ENCODE results near the gene C3orf33.
A peak's percentile ranks its signal among the peaks of the same experiment; 100 is the strongest.

Gene C3orf33

DNA sequence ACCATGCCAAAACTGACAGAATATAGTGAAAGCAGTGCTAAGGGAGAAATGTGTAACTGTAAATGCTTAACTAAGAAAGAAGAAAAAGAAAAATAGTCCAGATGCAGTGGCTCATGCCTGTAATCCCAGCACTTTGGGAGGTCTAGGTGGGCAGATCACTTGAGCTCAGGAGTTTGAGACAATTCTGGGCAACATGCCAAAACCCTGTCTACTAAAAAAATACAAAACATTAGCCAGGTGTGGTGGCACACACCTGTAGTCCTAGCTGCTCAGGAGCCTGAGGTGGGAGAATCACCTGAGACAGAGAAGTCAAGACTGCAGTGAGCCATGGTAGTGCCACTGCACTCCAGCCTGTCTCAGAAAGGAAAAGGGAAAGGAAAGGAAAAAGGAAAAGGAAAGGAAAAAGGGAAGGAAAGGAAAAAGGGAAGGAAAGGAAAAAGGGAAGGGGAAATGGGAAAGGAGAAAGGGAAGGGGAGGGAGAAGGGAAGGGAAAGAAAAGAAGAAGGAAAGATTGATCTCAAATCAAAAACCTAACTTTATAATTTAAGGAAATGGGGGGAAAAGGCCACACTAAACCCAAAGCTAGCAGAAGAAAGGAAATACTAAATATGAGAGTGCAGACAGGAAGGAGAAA, 20.3 kb downstream of the C3orf33 start:
- DNase-seq (ENCODE audit: low read depth in 2 of 2): no peak

- no peak for DNase-seq (ENCODE audit: low read depth in 2 of 2)
Observed at GRCh38 chr3:155782390-155782953, 23.6 kb downstream of the C3orf33 start.

DNA sequence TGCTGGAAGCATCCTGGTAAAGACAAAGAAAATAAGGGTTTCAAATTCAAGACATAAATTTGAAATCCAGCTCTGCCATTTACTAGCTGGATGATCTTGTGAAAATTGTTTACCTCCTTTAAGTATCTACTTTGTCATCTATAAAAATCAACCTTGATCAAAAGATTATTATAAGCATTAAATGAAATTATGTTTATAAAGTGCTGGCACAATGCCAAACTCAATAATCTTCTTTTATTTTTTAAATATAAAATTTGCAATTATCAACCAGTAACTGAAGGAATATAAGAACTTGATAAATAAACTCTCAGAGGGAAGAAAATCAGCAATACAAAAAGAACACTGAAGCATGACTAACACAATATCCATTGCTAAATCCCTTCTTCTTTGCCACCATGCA, 25.8 kb downstream of the C3orf33 start:
- DNase-seq (ENCODE audit: low read depth in 2 of 2): no peak

GRCh38 chr3:155778462-155778861, 27.6 kb downstream of the C3orf33 start:
- no peak for DNase-seq (ENCODE audit: low read depth in 2 of 2)

GRCh38 chr3:155772801-155773200, 33.3 kb downstream of the C3orf33 start:
- DNase-seq (ENCODE audit: low read depth in 2 of 2): no peak

- no peak for DNase-seq (ENCODE audit: low read depth in 2 of 2)
Observed at GRCh38 chr3:155771126-155771525, 35.0 kb downstream of the C3orf33 start.

DNA sequence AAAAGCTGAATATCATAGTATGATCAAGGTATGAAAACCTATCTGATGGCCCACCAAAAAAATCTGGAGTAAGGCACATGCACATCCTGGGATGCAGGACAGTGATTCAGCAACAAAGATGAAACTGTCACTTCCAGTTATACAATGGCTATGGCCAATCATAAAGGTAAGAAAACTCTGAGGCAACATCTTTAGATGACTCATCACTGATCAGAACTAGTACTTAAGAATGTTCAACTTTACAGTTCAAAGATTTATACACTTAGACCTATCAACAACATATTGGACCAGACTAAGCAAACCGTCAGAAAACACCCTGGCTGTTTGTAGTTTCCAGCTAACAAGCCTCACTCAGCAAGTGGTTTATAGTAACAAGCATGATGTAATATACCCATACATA, 39.9 kb downstream of the C3orf33 start:
- DNase-seq (ENCODE audit: low read depth in 2 of 2): no peak

GRCh38 chr3:155763870-155764463, 42.1 kb downstream of the C3orf33 start:
- DNase-seq (ENCODE audit: low read depth in 2 of 2): no peak

- no peak for DNase-seq (ENCODE audit: low read depth in 2 of 2)
Observed at GRCh38 chr3:155760653-155761052, 45.4 kb downstream of the C3orf33 start.

DNA sequence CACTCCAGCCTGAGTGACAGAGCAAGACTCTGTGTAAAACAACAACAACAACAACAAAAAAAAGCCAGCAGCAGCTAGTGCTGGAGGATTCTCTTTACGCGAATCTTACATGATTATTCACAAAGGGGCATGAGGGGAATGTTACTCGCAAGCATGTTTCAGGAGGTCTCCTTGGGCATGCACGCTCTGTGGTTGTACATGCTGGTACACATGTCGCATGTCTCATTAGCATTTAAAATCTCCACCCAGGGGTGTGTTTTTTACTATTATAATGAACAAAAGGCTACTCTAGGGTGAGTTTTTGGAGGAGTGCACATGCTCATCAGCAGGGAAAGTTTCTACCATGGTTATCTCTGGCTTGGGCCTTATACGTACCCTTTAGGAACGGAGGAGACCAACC, 48.5 kb downstream of the C3orf33 start:
- no peak for DNase-seq (ENCODE audit: low read depth in 2 of 2)

DNA sequence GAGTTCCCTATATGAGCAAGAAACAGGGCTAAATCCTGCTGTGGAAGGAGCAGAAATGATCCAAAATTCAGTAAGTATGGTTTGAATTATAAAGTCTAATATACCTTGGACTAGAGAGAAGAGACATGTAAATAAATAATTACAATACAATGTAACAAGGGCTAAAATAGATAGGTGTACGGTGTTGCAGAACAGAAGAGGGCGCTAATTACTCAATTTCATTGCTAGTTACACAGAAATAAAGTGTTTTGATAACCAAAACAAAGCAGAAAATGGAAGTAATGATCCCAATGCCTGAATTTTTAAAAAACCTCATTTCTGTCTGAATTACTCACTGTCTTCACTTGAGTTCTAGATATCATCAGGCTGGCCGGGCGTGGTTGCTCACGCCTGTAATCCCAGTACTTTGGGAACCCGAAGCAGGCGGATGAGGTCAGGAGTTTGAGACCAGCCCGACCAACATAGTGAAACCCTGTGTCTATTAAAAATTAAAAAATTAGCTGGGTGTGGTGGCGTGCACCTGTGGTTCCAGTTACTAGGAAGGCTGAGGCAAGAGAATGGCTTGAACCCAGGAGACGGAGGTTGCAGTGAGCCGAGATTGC, 52.9 kb downstream of the C3orf33 start:
- DNase-seq (ENCODE audit: low read depth in 2 of 2): no peak

DNA sequence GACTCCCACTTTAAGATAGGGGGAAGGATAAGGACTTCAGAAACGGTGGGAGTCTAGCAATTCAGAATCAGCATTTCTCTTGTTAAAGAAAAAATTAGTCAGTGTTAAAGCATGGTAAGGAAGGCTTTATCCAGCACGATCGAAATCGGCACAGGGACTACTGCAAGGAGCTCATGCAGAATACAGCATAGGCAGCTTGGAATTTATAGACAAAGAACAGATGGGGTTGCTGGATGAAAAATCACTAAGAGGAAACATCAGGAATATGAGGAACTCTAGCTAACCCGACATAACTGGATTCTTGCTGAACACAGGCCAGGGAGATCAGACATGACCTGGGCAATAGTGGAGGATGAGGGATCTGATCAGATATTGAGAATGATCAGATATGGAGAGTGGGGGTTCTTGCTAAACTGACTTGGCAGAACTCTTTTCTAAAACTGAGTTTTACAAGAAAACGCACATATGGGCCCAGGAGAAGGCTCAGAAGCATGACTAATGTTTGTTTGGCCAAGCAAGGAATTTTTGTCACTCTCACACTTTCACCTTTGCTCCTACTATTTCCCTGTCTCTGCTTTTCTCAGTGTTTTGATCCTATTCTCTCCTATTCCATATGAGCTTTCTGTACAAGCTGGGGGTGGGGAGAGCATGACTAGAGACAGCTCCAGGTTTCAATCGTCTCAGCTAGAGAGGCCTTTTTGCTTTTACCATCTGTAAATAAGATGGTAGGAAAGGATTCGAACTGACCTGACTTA, 57.3 kb downstream of the C3orf33 start:
- no peak for DNase-seq (ENCODE audit: low read depth in 2 of 2)

DNA sequence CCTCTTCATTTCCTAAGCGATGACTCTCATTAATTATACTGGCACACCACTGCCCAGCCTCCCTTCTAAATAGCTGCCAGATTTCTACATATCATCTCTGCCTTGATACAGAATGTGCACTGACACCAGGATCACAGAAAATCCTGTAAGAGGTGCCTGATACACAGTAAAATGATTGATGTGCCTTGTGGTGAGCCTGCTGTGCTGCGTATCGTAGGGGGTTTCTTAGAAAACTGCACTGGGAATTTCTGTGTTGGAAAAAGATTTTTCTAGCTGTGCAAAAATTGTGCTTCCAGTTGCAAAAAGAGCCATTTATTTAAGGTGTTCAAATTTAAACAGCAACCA, 58.2 kb downstream of the C3orf33 start:
- DNase-seq (ENCODE audit: low read depth in 2 of 2): no peak

GRCh38 chr3:155747286-155747945, 58.7 kb downstream of the C3orf33 start:
- DNase-seq (ENCODE audit: low read depth in 2 of 2): no peak

DNA sequence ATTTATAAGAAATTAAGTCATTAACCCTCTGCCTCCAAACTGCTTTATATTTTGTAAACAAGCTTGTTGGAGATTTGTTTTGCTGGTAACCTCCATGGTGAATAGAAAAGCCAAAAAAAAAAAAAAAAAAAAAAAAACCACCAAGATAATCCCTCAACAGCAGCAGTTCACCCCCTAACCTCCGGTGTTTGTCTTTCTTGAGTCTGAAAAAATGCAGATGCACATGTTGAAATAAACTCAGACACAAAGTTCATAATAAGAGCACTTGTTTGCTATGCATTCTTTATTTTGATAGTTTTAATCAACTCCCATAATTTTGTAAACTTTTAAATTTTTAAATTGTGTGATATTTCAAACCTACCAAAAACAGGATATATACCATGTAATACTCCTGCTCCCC, 59.4 kb downstream of the C3orf33 start:
- DNase-seq (ENCODE audit: low read depth in 2 of 2): no peak

DNA sequence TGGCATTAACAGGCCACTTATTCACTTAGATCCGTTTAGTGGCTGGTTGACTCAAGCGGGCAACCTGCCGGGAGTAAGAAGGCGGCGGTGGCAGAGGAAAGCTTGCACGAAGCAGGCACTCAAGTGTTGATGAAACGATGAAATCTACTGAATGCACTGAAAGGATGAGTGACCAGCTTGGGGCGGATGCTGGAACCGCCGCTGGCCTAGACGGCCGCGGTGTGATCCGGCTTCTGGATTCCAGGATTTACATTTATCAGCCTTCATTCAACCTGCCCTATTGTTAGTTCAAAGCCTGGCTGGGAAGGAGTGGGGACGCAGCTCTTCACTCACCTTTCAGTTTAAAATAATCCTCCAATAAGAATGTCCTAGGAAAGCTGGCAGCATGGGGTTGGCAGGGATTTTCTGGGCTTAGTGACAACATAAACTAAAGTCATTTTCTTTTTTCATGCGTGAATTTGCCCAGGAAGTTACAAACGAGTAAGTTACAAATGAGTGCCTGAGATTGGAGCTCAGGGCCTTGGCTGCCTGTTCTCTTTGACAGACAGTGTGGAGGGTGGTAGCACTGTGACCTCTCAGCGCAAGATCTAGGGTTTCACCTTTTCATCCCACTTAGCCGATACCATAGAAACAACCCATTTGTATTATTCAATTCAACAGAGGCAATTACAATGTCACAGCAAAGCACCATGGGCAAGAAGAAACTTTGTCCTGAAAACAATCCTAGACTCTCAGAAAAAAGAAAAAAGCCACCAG, 60.1 kb downstream of the C3orf33 start:
- no peak for DNase-seq (ENCODE audit: low read depth in 2 of 2)

GRCh38 chr3:155744626-155745324, 61.3 kb downstream of the C3orf33 start, which contains the start of gene PLCH1:
Gene PLCH1, minus strand, starts transcription at chr3:155745071. Its CDS starts 40,847 bp downstream, at chr3:155704224.
- peak in 1 of 2 donors; percentile 1 for DNase-seq (ENCODE audit: low read depth in 2 of 2)

- DNase-seq (ENCODE audit: low read depth in 2 of 2): peak in 1 of 2 donors; percentile 2
Observed at GRCh38 chr3:155744010-155744625, 62.0 kb downstream of the C3orf33 start.

GRCh38 chr3:155743606-155744005, 62.5 kb downstream of the C3orf33 start:
- no peak for DNase-seq (ENCODE audit: low read depth in 2 of 2)

DNA sequence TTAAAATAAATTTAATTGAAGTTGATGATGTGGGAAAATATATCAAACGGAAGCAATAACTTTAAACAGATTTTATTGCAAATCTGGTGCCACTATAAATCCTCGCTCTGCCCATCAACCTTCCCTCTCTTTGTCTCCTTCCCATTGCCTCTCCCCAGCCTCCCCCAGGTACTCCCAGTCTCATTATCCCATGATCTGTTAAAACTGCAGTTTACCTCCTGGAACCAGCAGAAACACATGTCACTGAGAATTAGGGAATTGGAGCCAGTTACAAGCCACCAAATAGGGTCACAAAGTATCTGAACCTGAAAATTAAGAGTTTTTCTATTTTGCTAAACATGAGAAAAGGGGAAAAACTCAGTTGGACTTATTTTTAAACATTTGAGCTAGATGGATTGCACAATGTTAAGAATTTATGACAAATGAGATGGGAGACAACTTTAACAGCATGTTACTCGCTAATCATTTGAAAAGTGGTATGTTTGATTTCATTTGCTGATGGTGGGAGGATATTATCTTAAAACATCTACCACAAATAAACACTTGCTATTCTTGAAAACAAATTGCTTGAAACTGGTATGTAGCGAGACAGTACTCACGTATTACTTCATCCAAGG, 63.6 kb downstream of the C3orf33 start:
- no peak for DNase-seq (ENCODE audit: low read depth in 2 of 2)
